ENCODE results near the gene GPR160. TPM values are rescaled to one million over a fixed set of nuclear protein-coding genes. Genes with fewer than 3 reads are reported as not detected.

GPR160 gene
- total RNA-seq, 1 donor from 2014 or later, result 6.0 TPM

DNA sequence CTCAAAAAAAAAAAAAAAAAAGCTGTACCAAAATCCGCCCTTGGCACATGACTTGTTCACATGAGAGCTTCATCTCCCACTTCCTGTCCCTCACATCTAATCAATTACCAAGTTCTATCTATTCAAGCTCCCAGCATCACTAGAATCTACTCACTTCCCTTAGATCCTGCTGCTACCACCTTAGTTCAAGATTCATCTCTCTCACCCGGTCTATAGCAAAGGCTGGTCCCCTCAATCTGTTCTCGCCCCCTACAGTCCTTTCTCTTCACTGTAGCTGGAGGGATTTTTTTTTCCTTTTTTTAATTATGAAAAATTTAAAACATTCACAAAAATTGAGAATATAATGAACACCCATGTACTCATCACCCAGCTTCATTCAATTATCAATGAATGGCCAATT lies 16.7 kb upstream of the GPR160 start:
- Histone ChIP-seq H2AFZ (replicated peaks) (no peak overlapping the region), H3K79me2 (ENCODE audit: low read depth) (no peaks in the 10 kb centered on the region), H3K27me3 (no peaks in the 10 kb centered on the region), H3K9me3 (ENCODE audit: low read depth) (no peaks in the 10 kb centered on the region), H3K9ac (no peak overlapping the region), H3K27ac (no peak overlapping the region), H3K36me3 (no peaks in the 10 kb centered on the region), H3K4me3 (no peak overlapping the region), H3K4me2 (no peak overlapping the region), H3F3A (ENCODE audit: low read depth) (no peaks in the 10 kb centered on the region), H3K4me1 (no peaks in the 10 kb centered on the region), H4K20me1 (ENCODE audit: low read depth) (no peaks in the 10 kb centered on the region)
- no peaks in the 10 kb centered on the region for H3K36me3 Mint-ChIP-seq
- TF ChIP-seq, protein P1, sequence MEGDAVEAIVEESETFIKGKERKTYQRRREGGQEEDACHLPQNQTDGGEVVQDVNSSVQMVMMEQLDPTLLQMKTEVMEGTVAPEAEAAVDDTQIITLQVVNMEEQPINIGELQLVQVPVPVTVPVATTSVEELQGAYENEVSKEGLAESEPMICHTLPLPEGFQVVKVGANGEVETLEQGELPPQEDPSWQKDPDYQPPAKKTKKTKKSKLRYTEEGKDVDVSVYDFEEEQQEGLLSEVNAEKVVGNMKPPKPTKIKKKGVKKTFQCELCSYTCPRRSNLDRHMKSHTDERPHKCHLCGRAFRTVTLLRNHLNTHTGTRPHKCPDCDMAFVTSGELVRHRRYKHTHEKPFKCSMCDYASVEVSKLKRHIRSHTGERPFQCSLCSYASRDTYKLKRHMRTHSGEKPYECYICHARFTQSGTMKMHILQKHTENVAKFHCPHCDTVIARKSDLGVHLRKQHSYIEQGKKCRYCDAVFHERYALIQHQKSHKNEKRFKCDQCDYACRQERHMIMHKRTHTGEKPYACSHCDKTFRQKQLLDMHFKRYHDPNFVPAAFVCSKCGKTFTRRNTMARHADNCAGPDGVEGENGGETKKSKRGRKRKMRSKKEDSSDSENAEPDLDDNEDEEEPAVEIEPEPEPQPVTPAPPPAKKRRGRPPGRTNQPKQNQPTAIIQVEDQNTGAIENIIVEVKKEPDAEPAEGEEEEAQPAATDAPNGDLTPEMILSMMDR (IDR thresholded peaks at IDR 0.05), result peak; percentile 13
- TF ChIP-seq EZH2phosphoT487 (IDR thresholded peaks at IDR 0.05), result no peak
- H3K4me3 Mint-ChIP-seq, result no peak overlapping the region
- DNase-seq (ENCODE audit: low spot score), result no peak
- H3K4me1 Mint-ChIP-seq, result no peaks in the 10 kb centered on the region
- H3K9me3 Mint-ChIP-seq, result no peaks in the 10 kb centered on the region
- no peak overlapping the region for H3K27ac Mint-ChIP-seq
- H3K27me3 Mint-ChIP-seq (ENCODE audit: insufficient read depth, low read depth), result no peaks in the 10 kb centered on the region

DNA sequence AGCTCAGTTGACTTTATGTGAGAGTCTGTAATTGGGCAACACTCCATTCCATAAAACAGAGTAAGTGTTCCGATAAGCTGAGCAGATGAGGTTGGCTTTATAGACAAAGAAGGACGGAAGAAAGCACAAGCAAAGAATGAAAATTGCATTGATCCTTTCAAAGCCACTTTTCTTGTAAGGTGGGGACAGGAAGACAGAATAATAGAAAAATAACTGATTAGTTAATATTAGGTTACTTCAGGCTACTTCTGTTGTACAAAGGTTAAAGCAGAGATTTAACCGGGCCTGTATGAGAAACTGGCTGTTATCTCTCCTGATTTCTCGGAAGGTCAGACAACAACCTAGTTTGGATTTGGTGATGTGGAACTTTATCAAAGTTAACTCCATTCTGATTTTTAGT lies 15.5 kb upstream of the GPR160 start:
- Histone ChIP-seq H3K9me3 (ENCODE audit: low read depth) (no peaks in the 10 kb centered on the region), H3F3A (ENCODE audit: low read depth) (no peaks in the 10 kb centered on the region), H3K27me3 (no peaks in the 10 kb centered on the region), H3K4me2 (no peak overlapping the region), H2AFZ (replicated peaks) (no peak overlapping the region), H4K20me1 (ENCODE audit: low read depth) (no peaks in the 10 kb centered on the region), H3K27ac (no peak overlapping the region), H3K4me1 (no peaks in the 10 kb centered on the region), H3K79me2 (ENCODE audit: low read depth) (no peaks in the 10 kb centered on the region), H3K4me3 (no peak overlapping the region), H3K36me3 (no peaks in the 10 kb centered on the region), H3K9ac (no peak overlapping the region)
- H3K36me3 Mint-ChIP-seq, result no peaks in the 10 kb centered on the region
- H3K4me1 Mint-ChIP-seq, result no peaks in the 10 kb centered on the region
- no peak overlapping the region for H3K27ac Mint-ChIP-seq
- no peak overlapping the region for H3K4me3 Mint-ChIP-seq
- no peaks in the 10 kb centered on the region for H3K9me3 Mint-ChIP-seq
- no peaks in the 10 kb centered on the region for H3K27me3 Mint-ChIP-seq (ENCODE audit: insufficient read depth, low read depth)
- no peak for DNase-seq (ENCODE audit: low spot score)
- no peak for TF ChIP-seq EZH2phosphoT487 (IDR thresholded peaks at IDR 0.05)
- TF ChIP-seq EZH2 (IDR thresholded peaks at IDR 0.05), result no peak
- TF ChIP-seq, protein P1 (IDR thresholded peaks at IDR 0.05), result no peak

DNA sequence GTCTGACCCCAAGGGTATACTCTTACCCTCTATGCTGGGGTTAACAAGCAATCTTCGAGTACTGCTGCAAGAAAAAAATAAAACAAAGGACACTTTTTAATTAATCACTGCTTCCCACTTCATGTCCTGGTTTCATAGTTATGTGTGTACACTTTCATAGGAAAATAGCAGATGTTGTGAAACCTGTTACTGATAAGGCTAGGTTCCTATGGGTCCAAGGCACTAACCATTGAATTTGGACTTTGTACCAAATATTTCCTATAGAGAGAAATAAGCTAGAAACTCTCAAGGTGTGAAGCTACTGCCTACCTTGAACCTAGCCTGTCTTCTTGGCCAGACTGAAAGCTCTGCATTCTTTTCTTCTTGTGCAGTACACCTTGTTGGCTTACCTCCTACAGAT lies 14.6 kb upstream of the GPR160 start:
- Histone ChIP-seq H3K27ac (no peak overlapping the region), H3K27me3 (no peaks in the 10 kb centered on the region), H3K9ac (no peak overlapping the region), H2AFZ (replicated peaks) (no peak overlapping the region), H3K9me3 (ENCODE audit: low read depth) (no peaks in the 10 kb centered on the region), H3F3A (ENCODE audit: low read depth) (no peaks in the 10 kb centered on the region), H3K4me2 (no peak overlapping the region), H3K4me3 (no peak overlapping the region), H3K36me3 (no peaks in the 10 kb centered on the region), H4K20me1 (ENCODE audit: low read depth) (no peaks in the 10 kb centered on the region), H3K79me2 (ENCODE audit: low read depth) (no peaks in the 10 kb centered on the region), H3K4me1 (no peaks in the 10 kb centered on the region)
- Mint-ChIP-seq H3K9me3 (no peaks in the 10 kb centered on the region), H3K4me1 (no peaks in the 10 kb centered on the region), H3K27ac (no peak overlapping the region), H3K27me3 (ENCODE audit: insufficient read depth, low read depth) (no peaks in the 10 kb centered on the region), H3K36me3 (no peaks in the 10 kb centered on the region), H3K4me3 (no peak overlapping the region)
- DNase-seq (ENCODE audit: low spot score), result no peak
- TF ChIP-seq, protein P1 (IDR thresholded peaks at IDR 0.05), result no peak
- TF ChIP-seq EZH2 (IDR thresholded peaks at IDR 0.05), result no peak
- TF ChIP-seq EZH2phosphoT487 (IDR thresholded peaks at IDR 0.05), result no peak

DNA sequence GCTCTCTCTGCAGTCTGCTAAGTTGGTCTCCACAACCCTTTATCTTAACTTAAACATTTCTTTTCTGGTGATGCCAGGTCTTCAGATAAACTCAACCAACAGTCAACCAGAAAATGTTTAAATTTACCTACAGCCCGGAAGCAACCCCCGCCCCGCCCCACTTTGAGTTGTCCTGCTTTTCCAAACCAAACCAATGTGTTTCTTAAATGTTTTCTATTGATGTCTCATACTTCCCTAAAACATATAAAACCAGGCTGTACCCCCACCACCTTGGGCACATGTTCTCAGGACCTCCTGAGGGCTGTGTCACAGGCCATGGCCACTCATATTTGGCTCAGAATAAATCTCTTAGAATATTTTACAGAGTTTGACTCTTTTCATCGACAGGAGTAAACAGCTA lies 13.2 kb upstream of the GPR160 start:
- Histone ChIP-seq H3K79me2 (ENCODE audit: low read depth) (no peaks in the 10 kb centered on the region), H3K4me1 (no peaks in the 10 kb centered on the region), H3K27ac (no peak overlapping the region), H3K4me2 (no peak overlapping the region), H3K9ac (no peak overlapping the region), H3K36me3 (no peaks in the 10 kb centered on the region), H3K9me3 (ENCODE audit: low read depth) (no peaks in the 10 kb centered on the region), H3F3A (ENCODE audit: low read depth) (no peaks in the 10 kb centered on the region), H3K4me3 (no peak overlapping the region), H3K27me3 (no peaks in the 10 kb centered on the region), H4K20me1 (ENCODE audit: low read depth) (no peaks in the 10 kb centered on the region), H2AFZ (replicated peaks) (no peak overlapping the region)
- no peak for DNase-seq (ENCODE audit: low spot score)
- Mint-ChIP-seq H3K27me3 (ENCODE audit: insufficient read depth, low read depth) (peaks cover 2% of the 10 kb centered on the region), H3K27ac (no peak overlapping the region), H3K4me3 (no peak overlapping the region), H3K36me3 (no peaks in the 10 kb centered on the region), H3K9me3 (no peaks in the 10 kb centered on the region), H3K4me1 (no peaks in the 10 kb centered on the region)
- TF ChIP-seq EZH2 (IDR thresholded peaks at IDR 0.05) (no peak), EZH2phosphoT487 (IDR thresholded peaks at IDR 0.05) (no peak)
- TF ChIP-seq, protein P1 (IDR thresholded peaks at IDR 0.05), result no peak

Measured in neural progenitor cell (in vitro differentiated cells).